GM18873 (cell line): ENCODE data around the gene FLII.

ENCODE experiments used
- ATAC-seq: cut with Tn5 transposase; IDR thresholded peaks from one replicate; pipeline ENCODE4 v1.9.1; 2021; ENCODE audit warnings: mild to moderate bottlenecking, moderate library complexity, moderate number of reproducible peaks; ENCODE audit not compliant: unreplicated experiment, low FRiP score

The FLII gene

GRCh38 chr17:18245038-18245776 is 13.3 kb downstream of the FLII start:
- ATAC-seq: no peak

- no peak for ATAC-seq
Observed at GRCh38 chr17:18241229-18241871, 17.2 kb downstream of the FLII start.

GRCh38 chr17:18240449-18240848 is 18.1 kb downstream of the FLII start:
- no peak for ATAC-seq

- no peak for ATAC-seq
Observed at GRCh38 chr17:18238299-18238698, 20.2 kb downstream of the FLII start.

- no peak for ATAC-seq
Observed at GRCh38 chr17:18237461-18237860, 21.1 kb downstream of the FLII start.

- no peak for ATAC-seq
Observed at GRCh38 chr17:18236494-18236893, 22.0 kb downstream of the FLII start.

- ATAC-seq: no peak
Observed at GRCh38 chr17:18235743-18236256, 22.7 kb downstream of the FLII start.

- no peak for ATAC-seq
Observed at GRCh38 chr17:18234853-18235380, 23.6 kb downstream of the FLII start.

GRCh38 chr17:18233803-18234518 is 24.6 kb downstream of the FLII start:
- ATAC-seq: no peak

- ATAC-seq: no peak
Observed at GRCh38 chr17:18231164-18231563, 27.4 kb downstream of the FLII start.

GRCh38 chr17:18230288-18231141 is 28.0 kb downstream of the FLII start:
- no peak for ATAC-seq

GRCh38 chr17:18229771-18230170 is 28.8 kb downstream of the FLII start:
- no peak for ATAC-seq

- no peak for ATAC-seq
Observed at GRCh38 chr17:18229254-18229653, 29.3 kb downstream of the FLII start.

GRCh38 chr17:18228176-18228682 is 30.3 kb downstream of the FLII start:
- ATAC-seq: no peak

GRCh38 chr17:18227635-18228034 is 30.9 kb downstream of the FLII start:
- ATAC-seq: no peak

GRCh38 chr17:18226284-18226945 is 32.1 kb downstream of the FLII start:
- no peak for ATAC-seq

GRCh38 chr17:18225642-18226283 is 32.8 kb downstream of the FLII start:
- ATAC-seq: no peak

- peak; percentile 43 for ATAC-seq
Observed at GRCh38 chr17:18225121-18225641, 33.4 kb downstream of the FLII start, which contains the start of gene LLGL1. LLGL1 (plus strand) TSS chr17:18225635; CDS start chr17:18225683, 48 bp downstream.
